GM13977 (cell line): ENCODE measurements around the gene OR2Y1.

ENCODE experiments used
- DNase-seq: peaks from one replicate; pipeline ENCODE4 v3.0.0; 2012; ENCODE audit warnings: low spot score
- in situ Hi-C: fragments of 300-500 bp; cut with MboI; formaldehyde crosslinking; loops from one replicate; pipeline ENCODE4 v1.12.0; 2022; ENCODE audit warnings: low sequenced_read_pairs, low pct_unique_long_range_greater_than_20kb, mixed read lengths, inconsistent platforms; ENCODE audit not compliant: unreplicated experiment
- TF ChIP-seq, protein P1 (sequence below): IDR thresholded peaks from 2 replicates; pipeline ENCODE4 v1.5.1; 2012; ENCODE audit warnings: mild to moderate bottlenecking, control low read depth; ENCODE audit not compliant: insufficient read depth; ENCODE audit errors: extremely low read depth, missing control alignments

OR2Y1 gene

DNA sequence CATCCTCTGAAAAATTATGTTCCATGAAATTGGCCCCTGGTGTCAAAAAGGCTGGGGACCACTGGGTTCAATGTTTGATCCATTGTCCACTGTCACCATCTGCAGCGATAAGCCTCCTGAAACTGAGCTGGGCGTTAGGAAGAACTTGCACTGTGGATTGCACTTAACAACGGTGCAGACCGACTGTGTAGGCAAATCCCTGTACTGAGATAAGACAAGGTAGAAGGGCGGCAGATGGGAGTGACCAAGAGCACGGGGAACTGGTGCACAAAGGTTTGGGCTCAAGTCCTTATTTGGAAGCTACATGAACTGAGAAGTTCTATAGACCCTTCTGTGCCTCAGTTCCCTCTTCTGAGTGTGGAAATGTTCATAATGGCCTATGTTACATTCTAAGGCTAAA, 48.8 kb downstream of the OR2Y1 start:
- TF ChIP-seq, protein P1, sequence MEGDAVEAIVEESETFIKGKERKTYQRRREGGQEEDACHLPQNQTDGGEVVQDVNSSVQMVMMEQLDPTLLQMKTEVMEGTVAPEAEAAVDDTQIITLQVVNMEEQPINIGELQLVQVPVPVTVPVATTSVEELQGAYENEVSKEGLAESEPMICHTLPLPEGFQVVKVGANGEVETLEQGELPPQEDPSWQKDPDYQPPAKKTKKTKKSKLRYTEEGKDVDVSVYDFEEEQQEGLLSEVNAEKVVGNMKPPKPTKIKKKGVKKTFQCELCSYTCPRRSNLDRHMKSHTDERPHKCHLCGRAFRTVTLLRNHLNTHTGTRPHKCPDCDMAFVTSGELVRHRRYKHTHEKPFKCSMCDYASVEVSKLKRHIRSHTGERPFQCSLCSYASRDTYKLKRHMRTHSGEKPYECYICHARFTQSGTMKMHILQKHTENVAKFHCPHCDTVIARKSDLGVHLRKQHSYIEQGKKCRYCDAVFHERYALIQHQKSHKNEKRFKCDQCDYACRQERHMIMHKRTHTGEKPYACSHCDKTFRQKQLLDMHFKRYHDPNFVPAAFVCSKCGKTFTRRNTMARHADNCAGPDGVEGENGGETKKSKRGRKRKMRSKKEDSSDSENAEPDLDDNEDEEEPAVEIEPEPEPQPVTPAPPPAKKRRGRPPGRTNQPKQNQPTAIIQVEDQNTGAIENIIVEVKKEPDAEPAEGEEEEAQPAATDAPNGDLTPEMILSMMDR: no peak
- DNase-seq: no peak
- in situ Hi-C loops: no loop called here

DNA sequence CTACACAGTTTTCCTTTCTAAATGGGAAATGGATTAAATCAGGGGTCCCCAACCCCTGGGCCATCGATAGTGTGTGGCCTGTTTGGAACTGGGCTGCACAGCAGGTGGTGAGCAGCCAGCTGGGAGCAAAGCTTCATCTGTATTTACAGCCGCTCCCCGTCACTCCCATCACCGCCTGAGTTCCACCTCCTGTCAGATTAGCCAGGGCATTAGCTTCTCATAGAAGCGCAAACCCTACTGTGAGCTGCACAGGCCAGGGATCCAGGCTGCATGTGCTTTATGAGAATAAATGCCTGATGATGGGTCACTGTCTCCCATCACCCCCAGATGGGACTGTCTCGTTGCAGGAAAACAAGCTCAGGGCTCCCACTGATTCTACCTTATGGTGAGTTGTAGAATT, 49.3 kb downstream of the OR2Y1 start:
- TF ChIP-seq, protein P1: no peak
- in situ Hi-C loops: no loop called here
- no peak for DNase-seq

DNA sequence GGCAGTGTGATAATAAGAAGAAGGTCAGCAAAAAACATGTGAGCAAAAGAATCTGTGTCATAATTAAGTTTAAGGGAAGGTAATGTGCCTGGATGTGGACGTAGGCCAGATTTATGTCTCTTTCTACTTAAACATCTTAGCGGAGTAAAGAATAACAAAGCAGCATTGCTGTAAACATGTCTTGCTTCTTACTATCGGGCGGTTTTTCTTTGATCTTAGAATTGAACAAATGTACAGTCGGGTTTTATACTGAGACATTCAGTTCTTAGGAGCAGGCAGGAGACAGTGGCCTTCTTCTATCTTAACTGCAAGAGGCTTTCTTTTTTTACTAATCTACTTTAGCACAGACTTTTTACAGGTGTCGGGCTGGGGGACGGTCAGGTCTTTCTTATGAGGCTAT, 50.1 kb downstream of the OR2Y1 start:
- TF ChIP-seq, protein P1: no peak
- in situ Hi-C loops: no loop called here
- DNase-seq: no peak
